PC-9 (cell line): Measurements from ENCODE around the gene XKR7.

Experiments used
- EZH2 ChIP-seq: fragments of 200-600 bp; sonication (generic); IDR thresholded peaks from 2 replicates; pipeline ENCODE4 v1.8.0; 2017; ENCODE audit warnings: antibody characterized with exemption, low read depth
- TF ChIP-seq, protein P1 (sequence below): fragments of 200-600 bp; sonication (generic); conservative IDR thresholded peaks from 2 replicates; pipeline ENCODE4 v1.6.1; 2017; ENCODE audit warnings: mixed run types, antibody characterized with exemption, mild to moderate bottlenecking, moderate library complexity

DNA sequence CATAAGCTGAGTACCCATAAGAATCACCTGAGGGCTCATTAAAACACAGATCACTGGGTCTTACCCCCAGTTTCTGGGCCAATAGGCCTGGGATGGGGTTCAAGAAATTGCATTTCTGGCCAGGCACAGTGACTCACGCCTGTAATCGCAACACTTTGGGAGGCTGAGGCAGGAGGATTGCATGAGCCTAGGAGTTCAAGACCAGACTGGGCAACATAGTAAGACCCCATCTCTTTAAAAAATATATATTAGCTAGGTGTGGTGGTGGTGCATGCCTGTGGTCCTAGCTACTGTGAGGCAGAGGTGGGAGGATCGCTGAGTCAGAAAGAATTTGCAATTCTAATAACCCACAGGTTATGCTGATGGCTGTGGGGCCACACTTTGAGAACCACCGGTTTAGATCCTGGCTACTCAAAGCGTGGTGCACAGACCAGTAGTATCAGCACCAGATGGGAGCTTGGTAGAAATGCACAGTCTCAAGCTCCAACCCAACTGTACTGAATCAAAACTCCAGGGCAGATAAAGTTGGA, 44.3 kb downstream of the XKR7 start:
- TF ChIP-seq, protein P1, sequence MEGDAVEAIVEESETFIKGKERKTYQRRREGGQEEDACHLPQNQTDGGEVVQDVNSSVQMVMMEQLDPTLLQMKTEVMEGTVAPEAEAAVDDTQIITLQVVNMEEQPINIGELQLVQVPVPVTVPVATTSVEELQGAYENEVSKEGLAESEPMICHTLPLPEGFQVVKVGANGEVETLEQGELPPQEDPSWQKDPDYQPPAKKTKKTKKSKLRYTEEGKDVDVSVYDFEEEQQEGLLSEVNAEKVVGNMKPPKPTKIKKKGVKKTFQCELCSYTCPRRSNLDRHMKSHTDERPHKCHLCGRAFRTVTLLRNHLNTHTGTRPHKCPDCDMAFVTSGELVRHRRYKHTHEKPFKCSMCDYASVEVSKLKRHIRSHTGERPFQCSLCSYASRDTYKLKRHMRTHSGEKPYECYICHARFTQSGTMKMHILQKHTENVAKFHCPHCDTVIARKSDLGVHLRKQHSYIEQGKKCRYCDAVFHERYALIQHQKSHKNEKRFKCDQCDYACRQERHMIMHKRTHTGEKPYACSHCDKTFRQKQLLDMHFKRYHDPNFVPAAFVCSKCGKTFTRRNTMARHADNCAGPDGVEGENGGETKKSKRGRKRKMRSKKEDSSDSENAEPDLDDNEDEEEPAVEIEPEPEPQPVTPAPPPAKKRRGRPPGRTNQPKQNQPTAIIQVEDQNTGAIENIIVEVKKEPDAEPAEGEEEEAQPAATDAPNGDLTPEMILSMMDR: no peak
- no peak for TF ChIP-seq EZH2
